Uterus (tissue), 2 donors: ENCODE results near the gene TRPC4.

Source experiments
- POLR2A ChIP-seq, 2 donors: fragments of 450-650 bp; IDR thresholded peaks; one replicate each; pipeline ENCODE4 v1.6.1; 2016; ENCODE audit warnings: antibody characterized with exemption in 2 of 2, mild to moderate bottlenecking in 1 of 2, moderate library complexity in 1 of 2
- TF ChIP-seq, protein P1 (sequence below), 4 experiments: fragments of 200-600 bp in 2 of 4; fragments of 450-650 bp in 2 of 4; sonication (generic) in 2 of 4; IDR thresholded peaks; one replicate each; pipeline ENCODE4 v1.5.1; 2016 to 2019; ENCODE audit warnings: antibody characterized with exemption in 4 of 4, mild to moderate bottlenecking in 2 of 4, moderate library complexity in 1 of 4

DNA sequence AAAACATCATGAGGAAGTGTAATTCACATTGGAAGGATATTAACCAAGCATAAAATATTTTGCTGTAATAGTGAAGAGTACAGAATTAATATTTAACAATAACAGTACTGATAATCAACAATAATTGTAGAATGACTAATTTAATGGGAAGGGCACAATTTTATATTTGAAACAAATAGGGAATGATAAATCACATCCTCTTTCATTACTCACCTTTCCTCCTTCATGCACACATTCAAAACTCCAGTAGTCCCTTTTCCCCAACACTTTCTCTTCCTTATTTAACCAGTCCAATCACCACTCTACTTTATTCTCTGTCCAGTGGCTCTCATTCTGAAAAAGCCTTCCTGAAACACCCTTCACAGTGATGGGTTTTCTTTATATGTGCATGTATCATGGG lies 160.3 kb downstream of the TRPC4 start:
- TF ChIP-seq, protein P1, sequence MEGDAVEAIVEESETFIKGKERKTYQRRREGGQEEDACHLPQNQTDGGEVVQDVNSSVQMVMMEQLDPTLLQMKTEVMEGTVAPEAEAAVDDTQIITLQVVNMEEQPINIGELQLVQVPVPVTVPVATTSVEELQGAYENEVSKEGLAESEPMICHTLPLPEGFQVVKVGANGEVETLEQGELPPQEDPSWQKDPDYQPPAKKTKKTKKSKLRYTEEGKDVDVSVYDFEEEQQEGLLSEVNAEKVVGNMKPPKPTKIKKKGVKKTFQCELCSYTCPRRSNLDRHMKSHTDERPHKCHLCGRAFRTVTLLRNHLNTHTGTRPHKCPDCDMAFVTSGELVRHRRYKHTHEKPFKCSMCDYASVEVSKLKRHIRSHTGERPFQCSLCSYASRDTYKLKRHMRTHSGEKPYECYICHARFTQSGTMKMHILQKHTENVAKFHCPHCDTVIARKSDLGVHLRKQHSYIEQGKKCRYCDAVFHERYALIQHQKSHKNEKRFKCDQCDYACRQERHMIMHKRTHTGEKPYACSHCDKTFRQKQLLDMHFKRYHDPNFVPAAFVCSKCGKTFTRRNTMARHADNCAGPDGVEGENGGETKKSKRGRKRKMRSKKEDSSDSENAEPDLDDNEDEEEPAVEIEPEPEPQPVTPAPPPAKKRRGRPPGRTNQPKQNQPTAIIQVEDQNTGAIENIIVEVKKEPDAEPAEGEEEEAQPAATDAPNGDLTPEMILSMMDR (IDR thresholded peaks at IDR 0.05), result no peak
- TF ChIP-seq POLR2A (IDR thresholded peaks at IDR 0.05), result no peak
